ENCODE results near the gene LRP1B. TPM values are rescaled to one million over a fixed set of nuclear protein-coding genes. Genes with fewer than 3 reads are reported as not detected.

LRP1B gene
- polyA plus RNA-seq, 1 donor from 2014 or later, result 12.7 TPM

DNA sequence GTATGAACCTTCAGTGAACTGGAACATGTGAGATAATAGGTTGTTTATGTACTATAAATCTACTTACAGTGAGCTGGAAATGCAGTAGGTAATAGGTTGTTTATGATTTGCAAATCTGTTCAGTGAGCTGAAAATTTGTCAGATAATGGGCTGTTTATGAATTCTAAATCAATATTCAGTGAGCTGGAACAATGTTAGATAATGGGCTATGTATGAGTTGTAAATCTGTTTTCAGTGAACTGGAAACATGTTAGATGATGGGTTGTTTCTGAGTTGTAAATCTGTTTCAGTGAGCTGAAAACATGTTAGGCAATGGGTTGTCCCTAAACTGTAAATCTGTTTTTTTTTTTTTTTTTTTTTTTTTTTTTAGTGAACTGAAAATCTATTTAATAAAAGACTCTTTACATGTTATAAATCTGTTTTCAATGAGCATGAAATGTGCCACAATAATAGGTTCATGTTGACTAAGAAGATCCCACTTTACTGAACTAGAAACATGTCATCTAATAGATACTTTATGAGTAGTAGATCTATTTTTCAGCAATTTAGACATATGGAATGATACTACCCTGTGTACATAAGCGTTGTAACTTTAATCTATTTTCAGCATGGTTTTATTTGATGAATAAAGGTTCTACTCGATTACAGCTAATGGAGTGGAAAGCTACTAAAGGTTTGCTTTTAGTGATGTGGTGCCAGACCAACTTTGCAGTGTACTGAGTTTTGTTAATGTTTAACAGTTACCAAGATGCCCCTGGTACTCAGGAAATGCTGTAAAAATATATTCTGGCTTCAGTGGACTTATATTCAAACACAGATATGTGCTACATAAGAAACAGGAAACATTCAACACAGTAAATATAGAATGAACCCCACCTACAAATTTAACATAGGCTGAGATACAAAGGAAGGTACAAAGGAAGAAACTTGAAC, 1471.8 kb downstream of the LRP1B start:
- no peak overlapping the region for H3K4me2 ChIP-seq (ENCODE audit: low read length)
- H3F3A ChIP-seq (ENCODE audit: insufficient read depth, low read length, poor library complexity, severe bottlenecking), result no peaks in the 10 kb centered on the region
- no peak overlapping the region for H3K27ac ChIP-seq (ENCODE audit: low read length)
- TF ChIP-seq EP300 (conservative IDR thresholded peaks at IDR 0.05; ENCODE audit: poor library complexity, severe bottlenecking), result peak; percentile 62
- TF ChIP-seq RAD21 (conservative IDR thresholded peaks at IDR 0.05), result no peak
- TF ChIP-seq POLR2AphosphoS5 (IDR thresholded peaks at IDR 0.05), result peak; percentile 86
- H3K36me3 ChIP-seq (ENCODE audit: insufficient read depth, low read length), result no peaks in the 10 kb centered on the region
- no peaks in the 10 kb centered on the region for H3K9me3 ChIP-seq (ENCODE audit: low read length)
- no peaks in the 10 kb centered on the region for H3K79me2 ChIP-seq (replicated peaks; ENCODE audit: insufficient read depth, low read length)
- H4K20me1 ChIP-seq (ENCODE audit: insufficient read depth), result no peaks in the 10 kb centered on the region
- no peaks in the 10 kb centered on the region for H3K9me2 ChIP-seq (ENCODE audit: insufficient read depth, low read length)
- no peaks in the 10 kb centered on the region for H3K27me3 ChIP-seq (ENCODE audit: insufficient read depth, low read depth, low read length)
- no peak overlapping the region for H3K9ac ChIP-seq (ENCODE audit: low read length)
- no peak overlapping the region for H2AFZ ChIP-seq (ENCODE audit: low read depth, low read length)
- no peak overlapping the region for H3K4me3 ChIP-seq (ENCODE audit: low read length)

- Histone ChIP-seq H3K9ac (ENCODE audit: low read length) (no peak overlapping the region), H3K36me3 (ENCODE audit: insufficient read depth, low read length) (no peaks in the 10 kb centered on the region), H3F3A (ENCODE audit: insufficient read depth, low read length, poor library complexity, severe bottlenecking) (no peaks in the 10 kb centered on the region), H3K27ac (ENCODE audit: low read length) (no peak overlapping the region), H3K4me2 (ENCODE audit: low read length) (no peak overlapping the region), H4K20me1 (ENCODE audit: insufficient read depth) (no peaks in the 10 kb centered on the region), H3K27me3 (ENCODE audit: insufficient read depth, low read depth, low read length) (no peaks in the 10 kb centered on the region), H3K9me2 (ENCODE audit: insufficient read depth, low read length) (no peaks in the 10 kb centered on the region), H3K79me2 (replicated peaks; ENCODE audit: insufficient read depth, low read length) (no peaks in the 10 kb centered on the region), H3K9me3 (ENCODE audit: low read length) (no peaks in the 10 kb centered on the region), H3K4me3 (ENCODE audit: low read length) (no peak overlapping the region), H2AFZ (ENCODE audit: low read depth, low read length) (no peak overlapping the region)
- TF ChIP-seq EZH2 (IDR thresholded peaks at IDR 0.05; ENCODE audit: borderline replicate concordance, insufficient read depth, low read length, poor library complexity, severe bottlenecking) (no peak), TAF1 (IDR thresholded peaks at IDR 0.05; ENCODE audit: low read depth) (no peak), EP300 (conservative IDR thresholded peaks at IDR 0.05; ENCODE audit: poor library complexity, severe bottlenecking) (no peak), POLR2AphosphoS5 (IDR thresholded peaks at IDR 0.05) (no peak), SMC3 (conservative IDR thresholded peaks at IDR 0.05; ENCODE audit: poor library complexity) (no peak), RAD21 (conservative IDR thresholded peaks at IDR 0.05) (no peak), MXI1 (conservative IDR thresholded peaks at IDR 0.05; ENCODE audit: poor library complexity, severe bottlenecking) (no peak)
- TF ChIP-seq, protein P1, sequence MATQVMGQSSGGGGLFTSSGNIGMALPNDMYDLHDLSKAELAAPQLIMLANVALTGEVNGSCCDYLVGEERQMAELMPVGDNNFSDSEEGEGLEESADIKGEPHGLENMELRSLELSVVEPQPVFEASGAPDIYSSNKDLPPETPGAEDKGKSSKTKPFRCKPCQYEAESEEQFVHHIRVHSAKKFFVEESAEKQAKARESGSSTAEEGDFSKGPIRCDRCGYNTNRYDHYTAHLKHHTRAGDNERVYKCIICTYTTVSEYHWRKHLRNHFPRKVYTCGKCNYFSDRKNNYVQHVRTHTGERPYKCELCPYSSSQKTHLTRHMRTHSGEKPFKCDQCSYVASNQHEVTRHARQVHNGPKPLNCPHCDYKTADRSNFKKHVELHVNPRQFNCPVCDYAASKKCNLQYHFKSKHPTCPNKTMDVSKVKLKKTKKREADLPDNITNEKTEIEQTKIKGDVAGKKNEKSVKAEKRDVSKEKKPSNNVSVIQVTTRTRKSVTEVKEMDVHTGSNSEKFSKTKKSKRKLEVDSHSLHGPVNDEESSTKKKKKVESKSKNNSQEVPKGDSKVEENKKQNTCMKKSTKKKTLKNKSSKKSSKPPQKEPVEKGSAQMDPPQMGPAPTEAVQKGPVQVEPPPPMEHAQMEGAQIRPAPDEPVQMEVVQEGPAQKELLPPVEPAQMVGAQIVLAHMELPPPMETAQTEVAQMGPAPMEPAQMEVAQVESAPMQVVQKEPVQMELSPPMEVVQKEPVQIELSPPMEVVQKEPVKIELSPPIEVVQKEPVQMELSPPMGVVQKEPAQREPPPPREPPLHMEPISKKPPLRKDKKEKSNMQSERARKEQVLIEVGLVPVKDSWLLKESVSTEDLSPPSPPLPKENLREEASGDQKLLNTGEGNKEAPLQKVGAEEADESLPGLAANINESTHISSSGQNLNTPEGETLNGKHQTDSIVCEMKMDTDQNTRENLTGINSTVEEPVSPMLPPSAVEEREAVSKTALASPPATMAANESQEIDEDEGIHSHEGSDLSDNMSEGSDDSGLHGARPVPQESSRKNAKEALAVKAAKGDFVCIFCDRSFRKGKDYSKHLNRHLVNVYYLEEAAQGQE (IDR thresholded peaks at IDR 0.05; ENCODE audit: borderline replicate concordance), result no peak
- TF ChIP-seq, protein P2, sequence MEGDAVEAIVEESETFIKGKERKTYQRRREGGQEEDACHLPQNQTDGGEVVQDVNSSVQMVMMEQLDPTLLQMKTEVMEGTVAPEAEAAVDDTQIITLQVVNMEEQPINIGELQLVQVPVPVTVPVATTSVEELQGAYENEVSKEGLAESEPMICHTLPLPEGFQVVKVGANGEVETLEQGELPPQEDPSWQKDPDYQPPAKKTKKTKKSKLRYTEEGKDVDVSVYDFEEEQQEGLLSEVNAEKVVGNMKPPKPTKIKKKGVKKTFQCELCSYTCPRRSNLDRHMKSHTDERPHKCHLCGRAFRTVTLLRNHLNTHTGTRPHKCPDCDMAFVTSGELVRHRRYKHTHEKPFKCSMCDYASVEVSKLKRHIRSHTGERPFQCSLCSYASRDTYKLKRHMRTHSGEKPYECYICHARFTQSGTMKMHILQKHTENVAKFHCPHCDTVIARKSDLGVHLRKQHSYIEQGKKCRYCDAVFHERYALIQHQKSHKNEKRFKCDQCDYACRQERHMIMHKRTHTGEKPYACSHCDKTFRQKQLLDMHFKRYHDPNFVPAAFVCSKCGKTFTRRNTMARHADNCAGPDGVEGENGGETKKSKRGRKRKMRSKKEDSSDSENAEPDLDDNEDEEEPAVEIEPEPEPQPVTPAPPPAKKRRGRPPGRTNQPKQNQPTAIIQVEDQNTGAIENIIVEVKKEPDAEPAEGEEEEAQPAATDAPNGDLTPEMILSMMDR (IDR thresholded peaks at IDR 0.05; ENCODE audit: poor library complexity, severe bottlenecking), result no peak
Observed at GRCh38 chr2:140657657-140658056, 1473.2 kb downstream of the LRP1B start.

Measured in neural cell (in vitro differentiated cells).